H9 (cell line): ENCODE measurements around the gene ROBO1. TPM values are rescaled to one million over a fixed set of nuclear protein-coding genes. Genes with fewer than 3 reads are reported as not detected.
A peak's percentile ranks its signal among the peaks of the same experiment; 100 is the strongest.

Experiments used
- DNase-seq: peaks from one replicate; pipeline ENCODE4 v3.0.0-alpha.2; 2017
- H2AFZ ChIP-seq: one replicate; pipeline ENCODE4 v1.6.1; 2013; ENCODE audit warnings: mild to moderate bottlenecking, low read length, control low read depth, moderate library complexity
- H2AK5ac ChIP-seq: 2 replicates; pipeline ENCODE4 v1.6.1; 2013; ENCODE audit warnings: low read length, control low read depth, mixed read lengths; ENCODE audit not compliant: insufficient read length
- H2BK120ac ChIP-seq: one replicate; pipeline ENCODE4 v1.6.1; 2013; ENCODE audit warnings: low read depth, mild to moderate bottlenecking, low read length, control low read depth, inconsistent platforms; ENCODE audit not compliant: poor library complexity, severe bottlenecking
- H2BK12ac ChIP-seq: 2 replicates; pipeline ENCODE4 v1.6.1; 2013; ENCODE audit warnings: low read length, control low read depth, mixed read lengths, low read depth; ENCODE audit not compliant: insufficient read length
- H2BK15ac ChIP-seq: 2 replicates; pipeline ENCODE4 v1.6.1; 2013; ENCODE audit warnings: low read depth, low read length, control low read depth
- H2BK20ac ChIP-seq: one replicate; pipeline ENCODE4 v1.6.1; 2013; ENCODE audit warnings: low read depth, mild to moderate bottlenecking, low read length, control low read depth, inconsistent platforms; ENCODE audit not compliant: poor library complexity, severe bottlenecking
- H2BK5ac ChIP-seq: 2 replicates; pipeline ENCODE4 v1.6.1; 2013; ENCODE audit warnings: low read length, control low read depth, mixed read lengths; ENCODE audit not compliant: insufficient read length
- H3K14ac ChIP-seq: 2 replicates; pipeline ENCODE4 v1.6.1; 2013; ENCODE audit warnings: low read length, control low read depth; ENCODE audit not compliant: insufficient read depth
- H3K18ac ChIP-seq: 2 replicates; pipeline ENCODE4 v1.6.1; 2013; ENCODE audit warnings: low read depth, mild to moderate bottlenecking, mixed read lengths, low read length, control low read depth; ENCODE audit not compliant: insufficient read length
- H3K23ac ChIP-seq: 2 replicates; pipeline ENCODE4 v1.6.1; 2013; ENCODE audit warnings: low read length, control low read depth, mixed read lengths, low read depth; ENCODE audit not compliant: insufficient read length
- H3K23me2 ChIP-seq: 2 replicates; pipeline ENCODE4 v1.6.1; 2013; ENCODE audit warnings: low read depth, mild to moderate bottlenecking, mixed read lengths, low read length, control low read depth; ENCODE audit not compliant: insufficient read length, poor library complexity, severe bottlenecking
- H3K27ac ChIP-seq: 2 replicates; pipeline ENCODE4 v1.5.1; 2013; ENCODE audit warnings: low read length, control low read depth, mixed read lengths, low read depth; ENCODE audit not compliant: insufficient read length
- H3K27me3 ChIP-seq: 2 replicates; pipeline ENCODE4 v1.6.1; 2013; ENCODE audit warnings: low read length, control low read depth, inconsistent platforms; ENCODE audit not compliant: insufficient read depth
- H3K4ac ChIP-seq: 2 replicates; pipeline ENCODE4 v1.6.1; 2013; ENCODE audit warnings: low read depth, mild to moderate bottlenecking, control low read depth, inconsistent platforms, low read length, moderate library complexity
- H3K4me1 ChIP-seq: 2 replicates; pipeline ENCODE4 v1.6.1; 2013; ENCODE audit warnings: low read length, control low read depth, inconsistent platforms; ENCODE audit not compliant: insufficient read depth
- H3K4me2 ChIP-seq: 2 replicates; pipeline ENCODE4 v1.6.1; 2013; ENCODE audit warnings: low read length, control low read depth, mixed read lengths; ENCODE audit not compliant: insufficient read length, insufficient read depth
- H3K56ac ChIP-seq: 2 replicates; pipeline ENCODE4 v1.6.1; 2013; ENCODE audit warnings: low read depth, mild to moderate bottlenecking, mixed read lengths, low read length, control low read depth; ENCODE audit not compliant: insufficient read length
- H3K79me1 ChIP-seq: 2 replicates; pipeline ENCODE4 v1.6.1; 2013; ENCODE audit warnings: low read depth, mild to moderate bottlenecking, moderate library complexity, low read length, control low read depth, inconsistent platforms; ENCODE audit not compliant: insufficient read depth, poor library complexity, severe bottlenecking
- H3K79me2 ChIP-seq: 2 replicates; pipeline ENCODE4 v1.6.1; 2013; ENCODE audit warnings: low read length, control low read depth, inconsistent platforms; ENCODE audit not compliant: insufficient read depth
- H3K9ac ChIP-seq: 2 replicates; pipeline ENCODE4 v1.6.1; 2013; ENCODE audit warnings: low read length, control low read depth, mixed read lengths; ENCODE audit not compliant: insufficient read length; ENCODE audit errors: extremely low read depth
- H3K9me3 ChIP-seq: one replicate; pipeline ENCODE4 v1.6.1; 2013; ENCODE audit warnings: low read depth, low read length, inconsistent platforms; ENCODE audit not compliant: control insufficient read depth
- H3T11ph ChIP-seq: one replicate; pipeline ENCODE4 v1.6.1; 2013; ENCODE audit warnings: mild to moderate bottlenecking, low read length, control low read depth, inconsistent platforms
- H4K20me1 ChIP-seq: one replicate; pipeline ENCODE4 v1.6.1; 2013; ENCODE audit not compliant: control insufficient read depth, insufficient read length, insufficient read depth
- H4K5ac ChIP-seq: 2 replicates; pipeline ENCODE4 v1.6.1; 2013; ENCODE audit warnings: low read depth, mild to moderate bottlenecking, mixed read lengths, low read length, control low read depth; ENCODE audit not compliant: insufficient read length
- H4K8ac ChIP-seq: replicated peaks from 2 replicates; pipeline ENCODE4 v1.6.1; 2013; ENCODE audit warnings: low read length, control low read depth, mixed read lengths, low read depth; ENCODE audit not compliant: insufficient read length
- H4K91ac ChIP-seq: 2 replicates; pipeline ENCODE4 v1.6.1; 2013; ENCODE audit warnings: low read depth, mild to moderate bottlenecking, moderate library complexity, mixed read lengths, low read length, control low read depth; ENCODE audit not compliant: insufficient read length
- H3K27ac Mint-ChIP-seq, 3 experiments: 2 replicates in 2 of 3; 3 replicates in 1 of 3; pipeline ENCODE4 v1.8.0; 2020 to 2021; ENCODE audit warnings: mixed read lengths in 3 of 3, mild to moderate bottlenecking in 1 of 3, moderate library complexity in 1 of 3
- H3K27me3 Mint-ChIP-seq: 2 replicates; pipeline ENCODE4 v1.8.0; 2021; ENCODE audit warnings: low read depth, mild to moderate bottlenecking, moderate library complexity, mixed read lengths
- H3K36me3 Mint-ChIP-seq, 3 experiments: 2 replicates in 2 of 3; 3 replicates in 1 of 3; pipeline ENCODE4 v1.8.0; 2020 to 2021; ENCODE audit warnings: low read depth in 3 of 3, mixed read lengths in 3 of 3; ENCODE audit not compliant: insufficient read depth in 1 of 3
- H3K4me1 Mint-ChIP-seq, 2 experiments: 2 replicates each; pipeline ENCODE4 v1.8.0; 2020; ENCODE audit warnings: mixed read lengths in 2 of 2
- H3K4me3 Mint-ChIP-seq, 2 experiments: 2 replicates in 1 of 2; 3 replicates in 1 of 2; pipeline ENCODE4 v1.8.0; 2020 to 2021; ENCODE audit warnings: mild to moderate bottlenecking in 2 of 2, mixed read lengths in 2 of 2, moderate library complexity in 1 of 2
- H3K9me3 Mint-ChIP-seq, 2 experiments: 2 replicates in 1 of 2; 3 replicates in 1 of 2; pipeline ENCODE4 v1.8.0; 2020; ENCODE audit warnings: mild to moderate bottlenecking in 2 of 2, mixed read lengths in 2 of 2, moderate library complexity in 1 of 2
- WGBS: extraction: QIAGEN DNeasy Blood & Tissue Kit; methylation state at CpG from one replicate; pipeline ENCODE4 v1.1.7; 2013; ENCODE audit warnings: missing lambda C conversion rate, low lambda C conversion rate, mixed read lengths; ENCODE audit not compliant: insufficient read length; ENCODE audit errors: extremely low coverage; 5-methylcytosine and 5-hydroxymethylcytosine counted together
- total RNA-seq: library from RNA; stranded (reverse); gene quantifications from 2 replicates; pipeline ENCODE4 v1.2.1, GENCODE V29; 2021
- TF ChIP-seq, protein P1 (sequence below): fragments of 200-600 bp; sonication (generic); conservative IDR thresholded peaks from 3 replicates; pipeline ENCODE4 v1.8.0; 2021; ENCODE audit warnings: antibody characterized with exemption, mild to moderate bottlenecking

ROBO1 gene
- total RNA-seq, 1 experiment from 2014 or later: 62.7 TPM

DNA sequence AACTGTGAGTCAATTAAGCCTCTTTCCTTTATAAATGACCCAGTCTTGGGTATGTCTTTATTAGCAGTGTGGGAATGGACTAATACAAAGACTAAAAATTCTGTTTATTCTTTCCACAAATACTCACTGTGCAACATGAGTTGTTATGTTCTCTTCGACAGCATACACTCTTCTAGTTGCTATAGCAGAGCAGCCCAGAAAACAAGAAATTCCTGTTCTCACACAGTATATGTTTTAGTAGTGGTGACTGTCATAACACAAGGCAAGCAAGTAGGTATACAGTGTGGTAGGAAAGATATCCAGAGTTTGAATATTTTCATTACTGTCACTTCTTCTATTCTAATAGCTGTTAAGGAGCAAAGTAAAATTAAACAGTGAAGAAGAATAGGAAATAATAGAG lies 453.3 kb downstream of the ROBO1 start:
- Histone ChIP-seq H2BK15ac (no peak overlapping the region), H3K79me2 (no peaks in the 10 kb centered on the region), H3K23ac (no peak overlapping the region), H4K5ac (no peak overlapping the region), H3K18ac (no peak overlapping the region), H4K91ac (no peak overlapping the region), H3K23me2 (no peaks in the 10 kb centered on the region), H2BK12ac (no peak overlapping the region), H2BK120ac (no peak overlapping the region), H3K27me3 (no peaks in the 10 kb centered on the region; the same call in 1 of the 2 replicates), H3K27ac (no peak overlapping the region), H3K9ac (no peak overlapping the region), H2AK5ac (no peak overlapping the region), H2BK20ac (peak overlapping the region; percentile 60), H4K20me1 (no peaks in the 10 kb centered on the region), H4K8ac (no peak overlapping the region), H3K14ac (no peak overlapping the region), H2AFZ (no peak overlapping the region), H3K4ac (no peak overlapping the region), H3K4me2 (no peak overlapping the region), H3K79me1 (no peaks in the 10 kb centered on the region), H3T11ph (no peak overlapping the region), H3K4me1 (no peaks in the 10 kb centered on the region; the same call in 1 of the 2 replicates), H2BK5ac (no peak overlapping the region), H3K56ac (no peak overlapping the region), H3K9me3 (no peaks in the 10 kb centered on the region)
- DNase-seq: no peak
- no peak overlapping the region for H3K27ac Mint-ChIP-seq
- no peaks in the 10 kb centered on the region for H3K27me3 Mint-ChIP-seq
- WGBS: no CpG with 5 or more reads among the region's 1 CpG
- no peaks in the 10 kb centered on the region for H3K9me3 Mint-ChIP-seq
- no peaks in the 10 kb centered on the region for H3K4me1 Mint-ChIP-seq
- H3K36me3 Mint-ChIP-seq: no peaks in the 10 kb centered on the region
- TF ChIP-seq, protein P1, sequence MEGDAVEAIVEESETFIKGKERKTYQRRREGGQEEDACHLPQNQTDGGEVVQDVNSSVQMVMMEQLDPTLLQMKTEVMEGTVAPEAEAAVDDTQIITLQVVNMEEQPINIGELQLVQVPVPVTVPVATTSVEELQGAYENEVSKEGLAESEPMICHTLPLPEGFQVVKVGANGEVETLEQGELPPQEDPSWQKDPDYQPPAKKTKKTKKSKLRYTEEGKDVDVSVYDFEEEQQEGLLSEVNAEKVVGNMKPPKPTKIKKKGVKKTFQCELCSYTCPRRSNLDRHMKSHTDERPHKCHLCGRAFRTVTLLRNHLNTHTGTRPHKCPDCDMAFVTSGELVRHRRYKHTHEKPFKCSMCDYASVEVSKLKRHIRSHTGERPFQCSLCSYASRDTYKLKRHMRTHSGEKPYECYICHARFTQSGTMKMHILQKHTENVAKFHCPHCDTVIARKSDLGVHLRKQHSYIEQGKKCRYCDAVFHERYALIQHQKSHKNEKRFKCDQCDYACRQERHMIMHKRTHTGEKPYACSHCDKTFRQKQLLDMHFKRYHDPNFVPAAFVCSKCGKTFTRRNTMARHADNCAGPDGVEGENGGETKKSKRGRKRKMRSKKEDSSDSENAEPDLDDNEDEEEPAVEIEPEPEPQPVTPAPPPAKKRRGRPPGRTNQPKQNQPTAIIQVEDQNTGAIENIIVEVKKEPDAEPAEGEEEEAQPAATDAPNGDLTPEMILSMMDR: no peak
- H3K4me3 Mint-ChIP-seq: no peak overlapping the region
